GM23338 (cell line): Measurements from ENCODE around the gene CENPE. TPM values are rescaled to one million over a fixed set of nuclear protein-coding genes. Genes with fewer than 3 reads are reported as not detected.

Experiments used
- ATAC-seq: fragments of 200-7000 bp; cut with Tn5 transposase; 3 replicates; pipeline ENCODE4 v1.9.1; 2020
- DNase-seq: peaks from one replicate; pipeline ENCODE4 v3.0.0-alpha.2; 2015; ENCODE audit warnings: low spot score
- H2AFZ ChIP-seq: fragments of 200-600 bp; sonication (generic); 2 replicates; pipeline ENCODE4 v1.8.0; 2016; ENCODE audit warnings: antibody characterized with exemption, mild to moderate bottlenecking, moderate library complexity
- H3F3A ChIP-seq: fragments of 200-600 bp; sonication (generic); replicated peaks from 2 replicates; pipeline ENCODE4 v1.8.0; 2017; ENCODE audit warnings: antibody characterized with exemption, mixed run types, low read depth
- H3K27ac ChIP-seq: fragments of 200-600 bp; sonication (generic); 2 replicates; pipeline ENCODE4 v1.6.1; 2016; ENCODE audit warnings: low read depth
- H3K27me3 ChIP-seq: fragments of 200-600 bp; sonication (generic); 2 replicates; pipeline ENCODE4 v1.8.0; 2016; ENCODE audit warnings: mild to moderate bottlenecking, mixed run types, moderate library complexity; ENCODE audit not compliant: insufficient read depth
- H3K36me3 ChIP-seq: fragments of 200-600 bp; sonication (generic); 2 replicates; pipeline ENCODE4 v1.8.0; 2016; ENCODE audit warnings: mild to moderate bottlenecking; ENCODE audit not compliant: insufficient read depth
- H3K4me1 ChIP-seq: fragments of 200-600 bp; sonication (generic); 2 replicates; pipeline ENCODE4 v1.8.0; 2016; ENCODE audit warnings: mild to moderate bottlenecking, moderate library complexity; ENCODE audit not compliant: insufficient read depth
- H3K4me2 ChIP-seq: fragments of 200-600 bp; sonication (generic); 2 replicates; pipeline ENCODE4 v1.7.1; 2017; ENCODE audit warnings: mixed run types
- H3K4me3 ChIP-seq: fragments of 200-600 bp; sonication (generic); 2 replicates; pipeline ENCODE4 v1.6.1; 2016; ENCODE audit warnings: mixed run types
- H3K79me2 ChIP-seq: fragments of 200-600 bp; sonication (generic); replicated peaks from 2 replicates; pipeline ENCODE4 v1.8.0; 2017; ENCODE audit warnings: mild to moderate bottlenecking; ENCODE audit not compliant: insufficient read depth
- H3K9me2 ChIP-seq: fragments of 200-600 bp; sonication (generic); 2 replicates; pipeline ENCODE4 v1.8.0; 2017; ENCODE audit not compliant: insufficient read depth
- H4K20me1 ChIP-seq: fragments of 200-600 bp; sonication (generic); replicated peaks from 2 replicates; pipeline ENCODE4 v1.8.0; 2017; ENCODE audit warnings: mild to moderate bottlenecking; ENCODE audit not compliant: insufficient read depth
- H3K27ac Mint-ChIP-seq: 2 replicates; pipeline ENCODE4 v1.8.0; 2020; ENCODE audit warnings: inconsistent platforms, mild to moderate bottlenecking, moderate library complexity, mixed read lengths
- H3K27me3 Mint-ChIP-seq: 3 replicates; pipeline ENCODE4 v1.8.0; 2022; ENCODE audit warnings: low read depth, mild to moderate bottlenecking, moderate library complexity, mixed read lengths, inconsistent platforms; ENCODE audit not compliant: insufficient read depth, poor library complexity
- H3K36me3 Mint-ChIP-seq: 3 replicates; pipeline ENCODE4 v1.8.0; 2021; ENCODE audit warnings: low read depth, mild to moderate bottlenecking, inconsistent platforms, moderate library complexity, mixed read lengths
- H3K4me1 Mint-ChIP-seq: 3 replicates; pipeline ENCODE4 v1.8.0; 2020; ENCODE audit warnings: mild to moderate bottlenecking, inconsistent platforms, mixed read lengths
- H3K4me3 Mint-ChIP-seq: 3 replicates; pipeline ENCODE4 v1.8.0; 2021; ENCODE audit warnings: moderate library complexity, mild to moderate bottlenecking, inconsistent platforms, mixed read lengths
- H3K9me3 Mint-ChIP-seq: 3 replicates; pipeline ENCODE4 v1.8.0; 2020; ENCODE audit warnings: moderate library complexity, mild to moderate bottlenecking, inconsistent platforms, mixed read lengths
- CREB1 ChIP-seq: fragments of 250-450 bp; sonication (Bioruptor Pico); IDR thresholded peaks from 2 replicates; pipeline ENCODE4 v1.5.0; 2020; ENCODE audit warnings: low read depth, mild to moderate bottlenecking, moderate library complexity
- CTCF ChIP-seq, 2 experiments: fragments of 200-600 bp in 1 of 2; sonication (generic) in 1 of 2; conservative IDR thresholded peaks; 2 replicates each; pipeline versions ENCODE4 v1.5.1 to v1.6.1; 2016 to 2017; ENCODE audit warnings: antibody characterized with exemption in 2 of 2, low read depth in 2 of 2, mild to moderate bottlenecking in 2 of 2, moderate library complexity in 1 of 2
- EZH2 ChIP-seq: fragments of 200-600 bp; sonication (generic); IDR thresholded peaks from one replicate; pipeline ENCODE4 v1.8.0; 2017; ENCODE audit warnings: antibody characterized with exemption, mild to moderate bottlenecking, low read depth; ENCODE audit not compliant: unreplicated experiment
- EZH2phosphoT487 ChIP-seq: fragments of 200-600 bp; sonication (generic); IDR thresholded peaks from one replicate; pipeline ENCODE4 v1.8.1; 2018; ENCODE audit warnings: antibody characterized with exemption; ENCODE audit not compliant: unreplicated experiment
- JUNB ChIP-seq: IDR thresholded peaks from one replicate; pipeline ENCODE4 v1.6.1; 2016; ENCODE audit warnings: antibody characterized with exemption; ENCODE audit not compliant: unreplicated experiment
- NANOG ChIP-seq: IDR thresholded peaks from 2 replicates; pipeline ENCODE4 v1.6.1; 2016; ENCODE audit warnings: antibody characterized with exemption, borderline replicate concordance
- POLR2AphosphoS5 ChIP-seq: IDR thresholded peaks from 2 replicates; pipeline ENCODE4 v1.6.1; 2016; ENCODE audit warnings: antibody characterized with exemption, low read depth
- REST ChIP-seq: IDR thresholded peaks from one replicate; pipeline ENCODE4 v1.6.1; 2018; ENCODE audit warnings: antibody characterized with exemption; ENCODE audit not compliant: unreplicated experiment
- STAT1 ChIP-seq: IDR thresholded peaks from one replicate; pipeline ENCODE4 v1.6.1; 2016; ENCODE audit warnings: antibody characterized with exemption; ENCODE audit not compliant: unreplicated experiment
- ZNF114 ChIP-seq: fragments of 250-450 bp; sonication (Bioruptor Pico); IDR thresholded peaks from 2 replicates; pipeline ENCODE4 v1.5.0; 2020; ENCODE audit warnings: mild to moderate bottlenecking, moderate library complexity
- ZNF331 ChIP-seq: fragments of 250-450 bp; sonication (Bioruptor Pico); IDR thresholded peaks from 2 replicates; pipeline ENCODE4 v1.5.0; 2020; ENCODE audit warnings: low read depth, mild to moderate bottlenecking, moderate library complexity
- polyA plus RNA-seq: library from polyadenylated mRNA; unstranded; fragments of >200 nt; fragmentation: Nextera tagmentation; extraction: Ambion mirVana; gene quantifications from 2 replicates; pipeline ENCODE4 v1.2.1, GENCODE V29; 2016
- total RNA-seq: library from RNA; depleted of rRNA; stranded (reverse); fragments of >200 nt; shearing (Covaris generic); gene quantifications from 2 replicates; pipeline ENCODE4 v1.2.3, GENCODE V29; 2014
- TF ChIP-seq, protein P1 (sequence below): IDR thresholded peaks from 2 replicates; pipeline ENCODE4 v1.6.1; 2016; ENCODE audit warnings: antibody characterized with exemption
- TF ChIP-seq, protein P2 (sequence below): fragments of 250-450 bp; sonication (Bioruptor Pico); IDR thresholded peaks from 2 replicates; pipeline ENCODE4 v1.5.0; 2020; ENCODE audit warnings: mild to moderate bottlenecking, moderate library complexity

The CENPE gene
- total and polyA plus RNA-seq, 2 experiments from 2014 or later: 42.2 to 46.7 TPM

DNA sequence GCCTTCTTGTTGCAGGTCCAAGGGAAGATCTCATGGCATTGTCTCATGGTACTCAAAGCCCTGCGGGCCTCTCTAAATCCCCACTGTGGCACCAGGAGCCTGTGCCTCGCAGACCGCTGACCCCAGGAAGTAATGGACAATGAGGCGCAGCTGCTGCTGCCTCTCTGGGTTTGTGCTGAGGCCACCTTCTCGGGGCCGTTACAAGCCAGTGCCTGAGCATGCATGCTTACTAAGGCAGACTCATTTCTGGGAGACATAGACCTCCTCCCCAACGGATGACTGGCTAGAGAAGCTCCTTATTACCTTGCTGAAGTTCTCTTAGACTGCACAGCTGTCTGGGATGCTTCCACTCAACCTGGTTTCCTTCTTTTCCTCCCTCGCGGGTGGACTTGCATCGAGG lies 99.8 kb downstream of the CENPE start:
- H3K36me3 Mint-ChIP-seq: no peaks in the 10 kb centered on the region
- Histone ChIP-seq H2AFZ (no peak overlapping the region), H3K9me2 (no peaks in the 10 kb centered on the region), H3K4me3 (peak overlapping the region; percentile 47; the same call in 1 of the 2 replicates), H3K36me3 (no peaks in the 10 kb centered on the region), H3K27ac (no peak overlapping the region), H3K27me3 (no peaks in the 10 kb centered on the region), H3K4me1 (no peaks in the 10 kb centered on the region), H4K20me1 (no peaks in the 10 kb centered on the region), H3K4me2 (peak overlapping the region; percentile 64; the same call in 1 of the 2 replicates), H3F3A (no peaks in the 10 kb centered on the region), H3K79me2 (no peaks in the 10 kb centered on the region)
- H3K27me3 Mint-ChIP-seq: no peaks in the 10 kb centered on the region
- peak overlapping the region; percentile 82 for H3K4me3 Mint-ChIP-seq
- H3K9me3 Mint-ChIP-seq: no peaks in the 10 kb centered on the region
- no peak overlapping the region for H3K27ac Mint-ChIP-seq
- DNase-seq: no peak
- no peak for ATAC-seq
- TF ChIP-seq CTCF (conservative IDR thresholded peaks at IDR 0.05; ENCODE audit: low read depth in 2 of 2): no peak
- TF ChIP-seq NANOG: no peak
- TF ChIP-seq STAT1: no peak
- TF ChIP-seq JUNB: no peak
- TF ChIP-seq, protein P1, sequence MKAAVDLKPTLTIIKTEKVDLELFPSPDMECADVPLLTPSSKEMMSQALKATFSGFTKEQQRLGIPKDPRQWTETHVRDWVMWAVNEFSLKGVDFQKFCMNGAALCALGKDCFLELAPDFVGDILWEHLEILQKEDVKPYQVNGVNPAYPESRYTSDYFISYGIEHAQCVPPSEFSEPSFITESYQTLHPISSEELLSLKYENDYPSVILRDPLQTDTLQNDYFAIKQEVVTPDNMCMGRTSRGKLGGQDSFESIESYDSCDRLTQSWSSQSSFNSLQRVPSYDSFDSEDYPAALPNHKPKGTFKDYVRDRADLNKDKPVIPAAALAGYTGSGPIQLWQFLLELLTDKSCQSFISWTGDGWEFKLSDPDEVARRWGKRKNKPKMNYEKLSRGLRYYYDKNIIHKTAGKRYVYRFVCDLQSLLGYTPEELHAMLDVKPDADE: no peak
- no peak for TF ChIP-seq ZNF114 (CRISPR knock-in tag)
- TF ChIP-seq EZH2: no peak
- no peak for TF ChIP-seq REST
- TF ChIP-seq POLR2AphosphoS5: no peak
- no peak for TF ChIP-seq CREB1
- TF ChIP-seq EZH2phosphoT487: no peak
- no peak for TF ChIP-seq ZNF331
- TF ChIP-seq, protein P2, sequence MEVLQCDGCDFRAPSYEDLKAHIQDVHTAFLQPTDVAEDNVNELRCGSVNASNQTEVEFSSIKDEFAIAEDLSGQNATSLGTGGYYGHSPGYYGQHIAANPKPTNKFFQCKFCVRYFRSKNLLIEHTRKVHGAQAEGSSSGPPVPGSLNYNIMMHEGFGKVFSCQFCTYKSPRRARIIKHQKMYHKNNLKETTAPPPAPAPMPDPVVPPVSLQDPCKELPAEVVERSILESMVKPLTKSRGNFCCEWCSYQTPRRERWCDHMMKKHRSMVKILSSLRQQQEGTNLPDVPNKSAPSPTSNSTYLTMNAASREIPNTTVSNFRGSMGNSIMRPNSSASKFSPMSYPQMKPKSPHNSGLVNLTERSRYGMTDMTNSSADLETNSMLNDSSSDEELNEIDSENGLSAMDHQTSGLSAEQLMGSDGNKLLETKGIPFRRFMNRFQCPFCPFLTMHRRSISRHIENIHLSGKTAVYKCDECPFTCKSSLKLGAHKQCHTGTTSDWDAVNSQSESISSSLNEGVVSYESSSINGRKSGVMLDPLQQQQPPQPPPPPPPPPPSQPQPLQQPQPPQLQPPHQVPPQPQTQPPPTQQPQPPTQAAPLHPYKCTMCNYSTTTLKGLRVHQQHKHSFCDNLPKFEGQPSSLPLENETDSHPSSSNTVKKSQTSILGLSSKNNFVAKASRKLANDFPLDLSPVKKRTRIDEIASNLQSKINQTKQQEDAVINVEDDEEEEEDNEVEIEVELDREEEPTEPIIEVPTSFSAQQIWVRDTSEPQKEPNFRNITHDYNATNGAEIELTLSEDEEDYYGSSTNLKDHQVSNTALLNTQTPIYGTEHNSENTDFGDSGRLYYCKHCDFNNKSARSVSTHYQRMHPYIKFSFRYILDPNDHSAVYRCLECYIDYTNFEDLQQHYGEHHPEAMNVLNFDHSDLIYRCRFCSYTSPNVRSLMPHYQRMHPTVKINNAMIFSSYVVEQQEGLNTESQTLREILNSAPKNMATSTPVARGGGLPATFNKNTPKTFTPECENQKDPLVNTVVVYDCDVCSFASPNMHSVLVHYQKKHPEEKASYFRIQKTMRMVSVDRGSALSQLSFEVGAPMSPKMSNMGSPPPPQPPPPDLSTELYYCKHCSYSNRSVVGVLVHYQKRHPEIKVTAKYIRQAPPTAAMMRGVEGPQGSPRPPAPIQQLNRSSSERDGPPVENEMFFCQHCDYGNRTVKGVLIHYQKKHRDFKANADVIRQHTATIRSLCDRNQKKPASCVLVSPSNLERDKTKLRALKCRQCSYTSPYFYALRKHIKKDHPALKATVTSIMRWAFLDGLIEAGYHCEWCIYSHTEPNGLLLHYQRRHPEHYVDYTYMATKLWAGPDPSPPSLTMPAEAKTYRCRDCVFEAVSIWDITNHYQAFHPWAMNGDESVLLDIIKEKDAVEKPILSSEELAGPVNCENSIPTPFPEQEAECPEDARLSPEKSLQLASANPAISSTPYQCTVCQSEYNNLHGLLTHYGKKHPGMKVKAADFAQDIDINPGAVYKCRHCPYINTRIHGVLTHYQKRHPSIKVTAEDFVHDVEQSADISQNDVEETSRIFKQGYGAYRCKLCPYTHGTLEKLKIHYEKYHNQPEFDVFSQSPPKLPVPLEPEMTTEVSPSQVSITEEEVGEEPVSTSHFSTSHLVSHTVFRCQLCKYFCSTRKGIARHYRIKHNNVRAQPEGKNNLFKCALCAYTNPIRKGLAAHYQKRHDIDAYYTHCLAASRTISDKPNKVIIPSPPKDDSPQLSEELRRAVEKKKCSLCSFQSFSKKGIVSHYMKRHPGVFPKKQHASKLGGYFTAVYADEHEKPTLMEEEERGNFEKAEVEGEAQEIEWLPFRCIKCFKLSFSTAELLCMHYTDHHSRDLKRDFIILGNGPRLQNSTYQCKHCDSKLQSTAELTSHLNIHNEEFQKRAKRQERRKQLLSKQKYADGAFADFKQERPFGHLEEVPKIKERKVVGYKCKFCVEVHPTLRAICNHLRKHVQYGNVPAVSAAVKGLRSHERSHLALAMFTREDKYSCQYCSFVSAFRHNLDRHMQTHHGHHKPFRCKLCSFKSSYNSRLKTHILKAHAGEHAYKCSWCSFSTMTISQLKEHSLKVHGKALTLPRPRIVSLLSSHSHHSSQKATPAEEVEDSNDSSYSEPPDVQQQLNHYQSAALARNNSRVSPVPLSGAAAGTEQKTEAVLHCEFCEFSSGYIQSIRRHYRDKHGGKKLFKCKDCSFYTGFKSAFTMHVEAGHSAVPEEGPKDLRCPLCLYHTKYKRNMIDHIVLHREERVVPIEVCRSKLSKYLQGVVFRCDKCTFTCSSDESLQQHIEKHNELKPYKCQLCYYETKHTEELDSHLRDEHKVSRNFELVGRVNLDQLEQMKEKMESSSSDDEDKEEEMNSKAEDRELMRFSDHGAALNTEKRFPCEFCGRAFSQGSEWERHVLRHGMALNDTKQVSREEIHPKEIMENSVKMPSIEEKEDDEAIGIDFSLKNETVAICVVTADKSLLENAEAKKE (CRISPR knock-in tag): no peak
- H3K4me1 Mint-ChIP-seq: peaks cover 13% of the 10 kb centered on the region
